SH-SY5Y (cell line): ENCODE data around the gene GPR179.

Source experiments
- GATA2 ChIP-seq: IDR thresholded peaks from 2 replicates; pipeline ENCODE4 v1.6.1; 2011; ENCODE audit warnings: mild to moderate bottlenecking, low read depth, low read length
- GATA3 ChIP-seq: IDR thresholded peaks from 2 replicates; pipeline ENCODE4 v1.6.1; 2011; ENCODE audit warnings: low read depth, mild to moderate bottlenecking, low read length, moderate library complexity

DNA sequence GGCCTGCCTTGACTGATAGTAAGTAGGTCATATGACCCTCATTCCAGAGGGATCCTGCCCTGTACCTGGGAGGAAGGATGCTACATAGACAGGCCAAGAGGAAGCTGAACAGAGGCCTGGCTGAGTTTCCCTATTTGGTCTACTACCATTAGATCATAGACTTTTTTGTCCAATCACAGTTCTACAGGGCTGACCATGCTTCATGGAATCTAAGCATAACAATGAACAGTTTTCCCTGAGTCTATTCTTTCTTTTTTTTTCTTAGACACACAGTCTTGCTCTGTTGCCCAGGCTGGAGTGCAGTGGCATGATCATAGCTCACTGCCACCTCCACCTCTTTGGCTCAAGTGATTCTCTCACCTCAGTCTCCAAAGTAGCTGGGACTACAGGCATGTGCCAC is 3.9 kb downstream of the GPR179 start:
- TF ChIP-seq GATA2 (no peak), GATA3 (no peak)
